DMS 273 (cell line): Measurements from ENCODE around the gene CYTH1.
"Not testable (repeated sequence)": the region's sequence is repeated elsewhere in the genome, so short reads cannot be mapped to it uniquely, and the experiment has no call there.

Experiments used
- DNase-seq: peaks from one replicate; lab custom pipeline; 2025; ENCODE audit not compliant: unreplicated experiment; lab: John Stamatoyannopoulos, UW

CYTH1 gene

DNA sequence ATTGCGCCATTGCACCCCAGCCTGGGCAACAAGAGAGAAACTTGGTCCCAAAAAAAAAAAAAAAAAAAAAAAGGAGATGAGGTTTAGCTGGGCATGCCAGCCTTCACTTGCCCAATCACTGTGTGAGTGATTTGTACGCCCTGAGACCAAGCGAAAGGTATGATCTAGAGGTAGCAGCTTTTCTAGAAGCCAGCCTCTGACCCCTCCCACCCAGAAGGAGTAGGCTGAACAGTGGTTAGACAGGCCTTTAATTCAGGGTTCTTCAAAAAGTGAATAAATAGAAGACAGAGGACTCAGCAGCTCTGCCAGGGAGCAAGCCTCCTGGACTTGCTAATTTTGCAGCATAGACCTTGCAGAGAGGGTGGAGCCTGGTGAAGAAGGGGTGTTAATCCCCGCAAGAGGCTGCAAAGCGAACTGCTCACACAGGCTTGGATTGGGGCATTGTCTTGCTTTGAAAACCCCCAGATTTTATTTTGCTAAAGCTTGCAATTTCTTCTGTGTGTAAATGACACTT, 7.1 kb upstream of the CYTH1 start:
- peak; percentile 78 for DNase-seq

DNA sequence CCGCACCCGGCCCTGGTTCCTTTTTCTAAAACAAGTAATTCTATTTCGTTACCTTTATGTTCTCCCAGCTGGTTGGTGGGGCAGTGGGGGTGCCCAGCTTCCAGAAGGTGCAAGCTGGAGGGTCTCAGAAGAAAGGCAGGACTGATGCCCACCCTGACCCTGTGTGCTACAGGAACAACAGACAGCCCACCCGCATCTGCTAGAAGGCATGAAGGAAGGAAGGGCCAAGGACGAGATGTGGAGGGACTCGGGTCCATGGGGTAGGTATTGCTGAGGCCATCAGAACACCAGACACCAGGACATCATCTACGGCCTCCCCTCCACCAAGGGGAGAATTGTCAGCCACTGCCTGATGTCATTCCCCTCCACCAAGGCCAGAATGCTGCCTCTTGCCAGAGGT, 6.4 kb upstream of the CYTH1 start:
- no peak for DNase-seq

GRCh38 chr17:78787444-78787843, 5.4 kb upstream of the CYTH1 start:
- no peak for DNase-seq

DNA sequence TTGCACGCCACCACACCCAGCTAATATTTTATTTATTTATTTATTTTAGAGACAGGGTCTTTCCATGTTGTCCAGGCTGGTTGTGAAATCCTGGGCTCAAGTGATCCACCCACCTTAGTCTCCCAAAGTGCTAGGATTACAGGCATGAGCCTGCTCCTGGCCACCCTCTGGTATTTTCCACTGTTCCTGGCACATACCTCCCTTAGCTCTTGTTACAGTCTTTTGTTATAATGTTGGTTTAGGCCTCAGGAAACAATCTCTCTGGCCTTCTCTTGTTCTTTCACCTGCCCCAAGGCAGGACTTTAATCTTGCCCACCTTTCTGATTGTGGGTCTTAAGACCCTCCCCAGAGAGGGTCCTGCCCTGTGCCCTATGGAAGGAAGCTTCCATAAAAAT, 3.6 kb upstream of the CYTH1 start:
- DNase-seq = no peak

DNA sequence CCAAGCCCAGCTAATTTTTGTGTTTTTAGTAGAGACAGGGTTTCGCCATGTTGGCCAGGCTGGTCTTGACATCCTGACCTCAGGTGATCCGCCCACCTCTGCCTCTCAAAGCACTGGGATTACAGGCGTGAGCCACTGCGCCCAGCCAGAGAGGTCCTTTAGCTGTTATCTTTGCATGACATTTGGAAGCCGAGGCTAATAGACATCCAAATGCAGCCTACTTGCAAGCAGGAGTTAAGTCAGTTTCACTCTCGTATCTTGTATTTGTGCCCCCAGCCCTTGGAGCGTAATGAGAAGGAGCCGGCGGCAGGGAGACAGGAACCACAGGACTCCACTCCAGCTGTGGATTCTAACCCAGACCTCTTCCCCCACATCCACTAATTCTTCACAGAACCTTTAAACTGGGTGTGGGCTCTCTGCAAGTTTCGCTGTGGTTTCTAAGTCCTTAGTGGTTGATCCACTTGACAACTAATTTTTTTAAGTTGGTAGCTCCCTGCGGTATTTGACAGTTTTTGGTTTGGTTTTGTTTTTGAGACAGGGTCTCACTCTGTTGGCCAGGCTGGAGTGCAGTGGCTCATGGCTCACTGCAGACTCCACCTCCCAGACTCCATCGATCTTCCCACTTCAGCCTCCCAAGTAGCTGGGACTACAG, 3.1 kb upstream of the CYTH1 start:
- no peak for DNase-seq

GRCh38 chr17:78784352-78784751, 2.3 kb upstream of the CYTH1 start:
- DNase-seq = no peak

GRCh38 chr17:78783711-78784324, 1.7 kb upstream of the CYTH1 start:
- DNase-seq = peak; percentile 45

GRCh38 chr17:78781104-78781892, 775 bp downstream of the CYTH1 start:
- peak; percentile 77 for DNase-seq

- DNase-seq = no peak
These were observed 1.7 kb downstream of the CYTH1 start for GRCh38 chr17:78780335-78780734.

GRCh38 chr17:78779850-78780249, 2.2 kb downstream of the CYTH1 start:
- DNase-seq = peak; percentile 35

DNA sequence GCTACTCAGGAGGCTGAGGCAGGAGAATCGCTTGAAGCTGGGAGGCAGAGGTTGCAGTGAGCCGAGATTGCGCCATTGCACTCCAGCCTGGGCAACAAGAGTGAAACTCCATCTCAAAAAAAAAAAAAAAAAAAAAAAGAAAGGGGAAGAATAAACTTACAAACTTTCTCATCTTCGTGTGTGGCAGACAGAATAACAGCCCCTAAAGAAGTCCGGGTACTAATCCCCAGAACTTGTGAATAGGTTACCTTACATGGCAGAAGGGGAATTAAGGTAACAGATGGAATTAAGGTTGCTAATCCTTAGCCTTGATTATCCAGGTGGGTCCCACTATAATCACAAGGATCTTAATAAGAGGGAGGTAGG, 2.8 kb downstream of the CYTH1 start:
- DNase-seq = not testable (repeated sequence)

DNA sequence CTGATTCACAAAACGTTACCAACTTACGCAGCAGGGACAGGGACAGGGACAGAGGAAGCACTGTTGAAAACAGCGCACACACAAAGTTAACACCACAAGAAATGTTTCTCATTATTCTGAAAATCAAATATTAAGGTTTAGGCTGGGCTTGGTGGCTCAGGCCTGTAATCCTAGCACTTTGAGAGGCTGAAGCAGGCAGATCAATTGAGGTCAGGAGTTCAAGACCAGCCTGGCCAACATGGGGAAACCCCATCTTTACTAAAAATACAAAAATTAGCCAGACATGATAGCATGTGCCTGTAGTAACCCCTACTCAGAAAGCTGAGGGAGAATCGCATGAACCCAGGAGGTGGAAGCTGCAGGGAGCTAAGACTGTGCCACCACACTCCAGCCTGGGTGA, 4.2 kb downstream of the CYTH1 start:
- no peak for DNase-seq

DNA sequence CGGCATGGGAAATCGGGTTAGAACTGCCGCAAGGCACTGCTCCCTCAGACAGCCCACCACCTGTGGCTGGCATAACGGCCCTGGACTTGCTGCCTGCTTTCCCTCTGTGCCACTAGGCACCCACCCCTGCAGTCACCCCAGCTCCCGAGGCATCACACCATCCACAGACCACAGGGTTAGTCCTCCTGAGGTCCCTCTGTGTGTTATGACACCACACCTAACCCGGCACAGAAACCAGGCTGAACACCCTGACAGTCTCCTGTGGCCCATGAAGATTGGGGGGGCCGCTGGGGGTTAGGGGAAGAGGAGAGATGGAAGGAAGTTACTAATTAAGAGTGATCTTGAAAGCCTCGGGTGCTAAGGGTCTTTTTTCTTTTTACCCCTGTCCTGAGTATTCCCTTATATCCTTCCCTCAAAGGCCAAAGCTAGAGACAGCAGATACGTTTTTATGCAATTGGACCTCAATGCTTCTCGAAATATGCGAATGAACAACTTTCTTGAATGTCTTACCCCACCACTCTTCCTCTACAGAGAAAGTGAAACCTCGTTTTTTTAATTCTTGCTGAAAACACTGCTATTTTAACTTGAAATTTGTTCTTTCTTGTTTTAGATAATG, 7.0 kb downstream of the CYTH1 start:
- DNase-seq = no peak

GRCh38 chr17:78774453-78774852, 7.6 kb downstream of the CYTH1 start:
- no peak for DNase-seq

- no peak for DNase-seq
These were observed 10.2 kb downstream of the CYTH1 start for GRCh38 chr17:78771758-78772382.

GRCh38 chr17:78769196-78769773, 12.8 kb downstream of the CYTH1 start:
- DNase-seq = no peak

DNA sequence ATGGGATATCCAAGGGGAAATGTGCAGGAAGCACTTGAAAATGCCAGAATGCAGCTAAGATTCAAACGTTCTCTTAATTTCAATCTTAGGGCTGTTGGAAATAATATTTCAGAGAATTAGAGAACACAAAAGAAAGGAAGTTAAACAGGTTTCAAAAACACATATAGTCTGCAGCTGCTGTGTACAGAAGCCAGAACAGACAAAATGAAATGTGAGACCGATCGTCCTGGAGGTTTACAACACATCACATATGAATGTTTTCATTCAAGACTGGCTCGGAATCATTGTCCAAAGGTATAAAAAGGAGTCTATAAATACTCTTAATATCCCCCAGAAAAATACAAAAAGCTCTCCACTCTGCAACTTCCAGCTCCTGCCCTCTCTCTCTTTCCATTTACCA, 14.3 kb downstream of the CYTH1 start:
- DNase-seq = no peak

- DNase-seq = no peak
These were observed 15.3 kb downstream of the CYTH1 start for GRCh38 chr17:78766743-78767294.

DNA sequence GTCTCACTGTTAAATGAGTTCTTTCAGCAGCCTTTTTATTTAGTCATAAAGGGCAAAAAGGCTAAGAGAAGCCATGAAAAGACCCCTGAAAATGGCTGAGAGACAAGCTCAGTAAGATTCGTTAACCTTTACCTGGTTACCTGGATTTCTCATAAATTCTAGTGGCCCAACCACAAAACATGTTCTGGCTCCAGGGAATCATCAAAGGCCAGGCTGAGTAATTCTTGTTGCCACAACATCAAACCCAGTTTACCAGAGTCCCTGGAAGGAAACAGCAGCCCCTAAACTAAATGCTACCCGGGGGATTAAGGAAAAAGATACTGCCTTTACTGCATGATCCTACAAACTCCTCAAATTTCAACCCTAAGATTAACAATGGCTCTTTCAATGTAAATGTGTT, 15.8 kb downstream of the CYTH1 start:
- no peak for DNase-seq

DNA sequence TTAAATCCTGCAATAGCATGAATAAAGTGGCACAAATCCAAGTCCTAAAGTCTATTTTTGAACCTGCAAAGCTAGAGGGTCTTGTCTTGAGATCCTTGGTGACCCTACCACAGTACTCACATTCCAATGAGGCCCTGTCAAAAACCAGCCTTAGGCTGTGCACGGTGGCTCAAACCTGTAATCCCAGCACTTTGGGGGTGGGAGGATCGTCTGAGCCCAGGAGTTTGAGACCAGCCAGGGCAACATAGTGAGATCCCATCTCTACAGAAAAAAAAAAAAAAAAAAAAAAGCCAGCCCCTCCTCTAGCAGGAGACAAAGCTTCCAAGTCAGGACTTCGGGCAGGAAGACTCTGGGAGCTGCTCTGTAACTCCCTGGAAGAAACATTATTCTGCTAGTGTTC, 16.3 kb downstream of the CYTH1 start:
- DNase-seq = no peak

DNA sequence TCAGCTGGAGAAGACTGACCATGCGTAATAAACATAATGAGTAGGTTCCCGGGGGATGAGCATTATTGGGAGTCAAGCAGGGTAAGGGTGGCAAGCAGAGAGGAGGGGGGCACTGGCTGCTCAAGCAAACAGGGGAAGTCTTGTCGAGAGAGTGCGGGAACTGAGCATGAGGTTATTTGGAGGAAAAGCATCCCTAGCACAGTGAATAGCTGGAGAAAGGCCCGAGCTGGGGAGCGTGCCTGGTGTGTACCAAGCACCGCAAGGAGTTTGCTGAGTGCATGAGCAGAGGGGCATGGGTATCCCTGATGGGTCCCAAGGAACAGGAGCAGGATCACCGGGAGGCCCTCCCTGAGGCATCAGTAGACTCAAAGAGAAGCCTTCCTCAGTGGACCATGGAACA, 17.2 kb downstream of the CYTH1 start:
- DNase-seq = no peak
